ENCODE data around the gene HPS1.

The HPS1 gene

DNA sequence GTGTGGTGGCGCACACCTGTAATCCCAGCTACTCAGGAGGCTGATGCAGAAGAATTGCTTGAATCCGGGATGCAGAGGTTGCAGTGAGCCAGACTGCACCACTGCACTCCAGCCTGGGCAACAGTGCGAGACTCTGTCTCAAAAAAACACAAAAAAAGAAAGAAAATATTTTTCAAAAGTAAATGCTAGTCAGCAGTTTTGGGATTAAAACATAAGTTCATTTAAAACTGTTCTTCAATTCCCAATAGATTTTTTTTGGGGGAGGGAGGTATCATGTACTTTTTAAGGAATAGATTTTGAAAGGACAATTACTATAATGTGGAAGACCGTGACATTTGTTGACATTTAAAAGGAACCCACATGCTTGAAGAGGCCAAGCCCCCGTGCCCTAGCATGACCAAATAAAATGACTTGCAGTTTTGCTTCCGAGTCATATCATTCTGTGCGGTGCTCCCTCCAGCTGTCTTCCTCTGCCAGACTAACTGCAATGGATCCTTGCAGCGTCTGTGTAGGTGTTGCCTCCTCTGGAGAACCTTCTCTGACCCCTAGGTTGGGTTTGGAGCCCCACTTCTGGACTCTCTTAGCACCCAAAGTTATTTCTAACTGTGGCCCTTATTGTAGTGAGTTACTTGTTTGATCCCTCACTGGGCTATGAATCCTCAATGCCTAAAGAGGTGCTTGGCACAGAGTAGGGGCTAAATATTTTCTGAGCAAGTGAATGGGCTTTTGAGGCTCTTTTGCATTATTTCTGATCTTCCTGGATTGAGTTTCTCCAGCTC, 17.4 kb upstream of the HPS1 start:
- DNase-seq (ENCODE audit: low read depth in 2 of 2): no peak

DNA sequence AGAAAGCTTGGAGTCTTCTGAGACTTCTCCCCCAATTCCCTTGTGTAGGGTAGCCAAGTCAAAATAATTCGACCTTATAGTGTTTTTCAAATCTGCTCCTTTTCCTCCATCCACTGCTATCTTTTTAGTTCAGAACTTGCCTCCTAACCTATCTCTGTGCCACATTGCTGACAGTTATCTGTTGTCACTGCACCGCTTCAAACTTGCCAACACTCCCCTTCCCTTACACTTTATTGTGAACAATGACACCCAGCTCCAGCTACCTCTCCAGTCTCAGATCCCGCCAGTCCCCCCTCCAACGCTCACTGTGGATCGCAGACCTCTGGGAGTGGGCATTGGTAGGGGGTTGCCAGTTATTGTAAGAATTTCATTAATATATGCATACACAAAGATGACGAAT, 16.3 kb upstream of the HPS1 start:
- no peak for DNase-seq (ENCODE audit: low read depth in 2 of 2)

DNA sequence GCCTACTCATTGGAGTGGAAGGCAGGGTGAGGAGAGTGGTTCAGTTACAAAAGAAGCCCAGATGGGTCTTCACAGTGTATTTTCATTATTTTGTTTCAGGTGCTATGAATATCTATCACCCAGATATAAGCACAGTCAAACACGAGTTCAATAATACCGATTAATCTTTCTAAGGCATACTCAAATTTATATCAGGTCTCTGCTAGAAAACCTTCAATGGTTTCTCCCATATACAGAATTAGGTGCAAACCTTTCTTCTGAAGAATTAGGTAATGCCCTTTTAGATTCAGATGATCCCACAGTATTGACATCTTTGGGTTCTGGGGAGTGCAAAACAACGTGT, 14.7 kb upstream of the HPS1 start:
- no peak for DNase-seq (ENCODE audit: low read depth in 2 of 2)

DNA sequence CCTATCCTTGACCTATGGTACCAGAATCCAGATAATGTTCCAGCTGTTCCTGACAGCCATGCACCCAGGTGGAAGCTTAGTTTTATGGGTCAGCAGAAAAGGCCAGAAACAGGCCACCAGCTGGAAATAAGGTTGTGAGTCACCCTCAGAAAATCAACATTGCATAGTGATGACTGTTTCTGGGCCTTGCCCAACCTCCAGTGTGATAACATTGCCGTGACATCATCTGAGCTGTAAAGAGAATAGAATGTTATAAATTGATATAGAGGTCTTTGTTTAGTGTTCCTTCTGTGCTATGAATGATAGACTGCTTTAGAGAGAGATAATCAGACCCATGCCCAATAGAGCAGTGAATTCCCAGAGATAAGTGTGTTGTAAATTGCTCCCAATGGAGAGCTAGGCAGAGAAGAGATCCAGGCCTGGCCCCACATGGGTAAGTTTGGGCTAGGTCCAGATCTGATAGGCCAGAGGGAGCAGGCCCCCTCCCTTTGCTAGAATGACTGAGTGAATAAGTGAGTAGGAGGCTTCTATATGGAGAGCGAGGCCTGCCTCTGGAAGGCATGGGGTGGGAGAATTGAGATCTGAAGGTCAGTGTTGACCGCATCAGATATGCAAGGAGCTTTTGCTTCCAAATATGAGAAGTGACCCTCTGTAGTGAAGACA, 14.2 kb upstream of the HPS1 start:
- no peak for DNase-seq (ENCODE audit: low read depth in 2 of 2)

DNA sequence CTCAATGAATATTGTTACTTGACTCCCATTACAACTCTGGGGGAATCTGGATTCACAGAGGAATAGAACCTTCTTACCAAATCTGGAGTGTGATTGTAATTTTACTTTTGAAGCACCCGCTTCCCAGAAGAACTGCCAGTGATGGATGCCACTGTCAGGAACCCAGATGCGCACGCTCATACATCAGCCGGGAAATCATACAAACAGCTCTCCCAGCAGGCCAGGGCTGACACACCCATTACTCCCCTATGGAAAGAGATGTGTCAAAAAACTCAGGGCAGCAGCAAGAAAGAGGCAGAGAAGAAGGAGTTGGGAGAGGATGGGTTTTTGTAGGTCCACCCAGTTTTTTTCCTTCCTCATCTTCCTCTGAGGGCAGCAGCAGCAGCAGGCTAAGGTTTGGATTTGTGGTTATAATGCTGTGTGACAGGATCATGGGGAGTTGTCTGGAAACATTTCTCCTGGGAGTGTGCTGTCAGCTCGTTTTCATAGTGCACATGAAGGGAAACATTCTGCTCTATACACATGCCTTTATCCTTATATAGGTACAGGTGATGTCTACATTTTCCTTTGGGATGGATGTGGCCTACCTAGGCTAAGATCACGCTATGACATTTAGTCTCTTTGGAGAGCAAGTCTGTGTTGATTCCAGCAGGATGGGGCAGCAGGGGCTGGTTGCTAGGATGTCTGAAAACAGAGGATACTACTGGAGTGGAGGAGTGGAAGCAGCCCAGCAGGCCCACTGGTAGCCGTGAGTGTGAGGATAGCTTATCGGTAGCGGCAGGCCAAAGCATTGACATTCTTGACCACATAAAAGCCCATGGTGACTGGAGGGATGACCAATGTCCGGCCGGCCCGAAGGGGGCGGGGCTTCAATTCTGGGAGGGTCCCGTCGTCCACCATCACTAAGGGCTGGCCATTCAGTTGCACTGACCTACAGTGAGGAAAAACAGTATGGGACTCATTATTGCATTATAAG, 12.4 kb upstream of the HPS1 start:
- no peak for DNase-seq (ENCODE audit: low read depth in 2 of 2)

DNA sequence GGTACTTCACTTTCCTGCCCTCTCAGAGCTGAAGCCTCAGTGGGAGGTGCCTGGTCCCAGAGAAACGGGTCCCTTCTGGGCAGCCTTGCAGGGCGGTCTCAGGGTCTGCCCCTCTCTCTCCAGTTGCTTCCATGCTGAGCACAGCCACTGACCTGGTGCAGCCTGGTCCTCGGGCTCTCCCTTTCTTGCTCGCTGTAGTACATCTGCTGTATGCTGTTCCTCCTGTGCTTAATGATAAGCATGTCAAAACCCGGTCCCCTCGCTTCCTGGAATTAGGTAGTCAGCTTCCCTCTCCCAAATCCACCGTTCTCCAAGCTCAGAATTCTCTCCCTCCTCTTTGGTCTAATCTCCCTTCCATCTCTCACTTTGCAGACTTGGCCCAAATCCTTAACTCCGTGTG, 11.0 kb upstream of the HPS1 start:
- no peak for DNase-seq (ENCODE audit: low read depth in 2 of 2)

DNA sequence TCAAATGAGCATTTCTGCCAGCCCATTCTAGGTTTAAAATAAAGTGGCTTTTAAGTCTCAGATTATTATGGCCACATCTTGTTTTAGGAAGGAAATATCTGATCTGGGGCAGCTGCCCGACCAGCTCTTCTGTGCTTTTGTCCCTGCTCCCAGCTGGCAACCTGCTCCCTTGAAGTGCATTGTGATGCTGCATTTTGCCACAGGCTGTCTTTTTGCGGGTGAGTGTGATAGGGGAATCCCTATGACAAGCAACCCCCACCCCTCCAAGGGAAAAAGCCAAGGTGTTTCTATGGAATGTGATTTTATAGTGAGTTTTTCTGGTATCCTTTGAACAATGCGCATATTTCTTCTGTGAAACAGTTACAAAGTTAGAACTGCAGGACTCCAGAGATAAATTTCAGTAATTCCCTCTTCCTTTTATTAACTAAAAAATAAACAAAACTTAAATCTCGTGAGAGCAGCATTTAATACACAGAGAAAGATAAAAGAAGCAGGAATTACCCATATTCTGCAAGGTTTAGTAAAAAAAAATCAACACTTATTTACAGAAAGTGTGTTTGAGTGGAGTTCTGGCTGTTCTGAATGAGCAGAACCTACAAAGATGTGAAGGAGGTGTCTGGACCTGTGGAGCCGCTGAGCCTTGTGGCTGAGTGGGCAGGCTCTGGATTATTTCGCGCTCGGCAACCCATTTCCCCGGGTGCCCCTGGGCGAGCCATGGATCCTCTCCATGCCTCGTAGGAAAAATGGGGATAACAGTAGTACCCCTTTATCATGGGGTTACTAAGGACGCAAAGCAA, 10.1 kb upstream of the HPS1 start:
- DNase-seq (ENCODE audit: low read depth in 2 of 2): no peak

DNA sequence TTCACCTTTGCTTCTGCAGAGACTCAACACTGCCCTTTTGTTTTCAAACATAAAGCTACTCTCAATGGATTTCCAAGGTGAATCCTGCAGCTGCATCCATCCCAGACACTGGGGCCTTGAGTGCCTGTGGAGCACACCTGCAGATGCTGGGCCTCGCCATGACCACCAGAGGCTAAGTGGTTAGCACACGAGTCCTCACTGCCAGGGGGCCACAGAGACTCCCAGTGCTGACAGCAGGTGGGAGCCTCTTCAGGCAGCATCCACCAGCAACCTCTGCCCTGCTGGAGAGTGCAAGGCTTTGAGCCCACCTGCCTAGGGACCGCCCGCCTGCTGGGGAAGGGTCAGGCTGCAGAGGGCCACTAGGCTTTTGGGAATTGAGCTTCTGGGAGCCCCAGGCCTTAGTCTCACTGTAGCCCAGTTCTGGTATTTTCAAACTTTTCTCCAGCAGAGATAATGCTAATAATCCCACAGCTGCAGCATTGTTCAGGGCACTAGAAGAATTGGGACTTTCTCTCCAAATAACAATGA, 9.4 kb upstream of the HPS1 start:
- DNase-seq (ENCODE audit: low read depth in 2 of 2): no peak

DNA sequence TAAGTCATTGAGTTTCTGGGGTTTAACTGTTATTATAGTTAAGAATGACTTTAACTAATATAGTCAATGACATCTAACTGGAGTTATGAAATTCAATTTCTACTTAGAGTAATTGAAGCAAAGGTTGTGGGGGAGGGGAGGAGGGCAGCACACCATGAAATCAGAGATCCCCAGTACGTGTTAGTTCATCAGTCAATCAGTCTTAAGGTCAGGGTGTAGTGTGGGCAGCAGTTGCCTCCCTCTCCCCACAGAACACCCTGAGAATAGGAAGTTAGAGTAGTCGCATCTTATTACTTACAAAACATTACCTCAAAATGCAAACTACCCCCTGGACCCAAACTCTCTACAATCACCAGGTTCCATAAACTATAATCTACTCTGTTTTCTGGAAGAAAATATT, 7.0 kb upstream of the HPS1 start:
- no peak for DNase-seq (ENCODE audit: low read depth in 2 of 2)

DNA sequence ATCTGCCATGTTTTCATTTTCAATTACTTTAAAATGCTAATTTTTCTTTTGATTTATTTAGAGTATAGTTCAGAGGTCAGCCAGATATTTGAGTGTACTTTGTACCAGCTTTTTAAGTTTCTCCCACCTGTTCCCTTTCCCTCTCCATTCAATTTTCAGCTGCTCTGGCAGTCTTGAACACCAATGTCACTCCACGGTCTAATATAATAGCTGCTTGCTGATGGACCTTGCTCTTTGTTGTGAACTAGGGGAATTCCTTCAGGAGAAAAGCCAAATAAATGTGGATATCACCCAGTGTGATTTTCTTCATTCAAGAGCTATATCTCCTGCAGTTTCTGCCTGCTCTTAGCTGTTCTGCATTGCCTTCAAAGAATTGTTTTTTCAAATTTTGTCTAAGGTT, 3.9 kb upstream of the HPS1 start:
- no peak for DNase-seq (ENCODE audit: low read depth in 2 of 2)

DNA sequence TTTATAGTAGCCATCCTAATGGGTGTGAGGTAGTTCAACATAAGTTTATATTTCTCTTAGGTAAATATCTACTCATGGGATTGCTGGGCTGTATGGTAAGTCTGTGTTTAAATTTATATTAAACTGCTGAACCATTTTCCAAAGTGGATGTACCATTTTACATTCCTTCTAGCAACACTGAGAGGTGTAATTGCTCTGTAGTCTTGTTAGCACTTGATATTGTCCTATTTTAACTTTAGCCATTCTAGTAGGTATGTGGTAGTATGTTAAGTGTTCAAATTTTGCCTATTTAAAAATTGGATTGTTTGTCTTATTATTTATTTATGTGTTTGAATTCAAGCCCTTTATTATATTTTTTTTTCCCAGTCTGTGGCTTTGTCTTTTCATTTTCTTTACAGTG, 2.6 kb upstream of the HPS1 start:
- DNase-seq (ENCODE audit: low read depth in 2 of 2): no peak

DNA sequence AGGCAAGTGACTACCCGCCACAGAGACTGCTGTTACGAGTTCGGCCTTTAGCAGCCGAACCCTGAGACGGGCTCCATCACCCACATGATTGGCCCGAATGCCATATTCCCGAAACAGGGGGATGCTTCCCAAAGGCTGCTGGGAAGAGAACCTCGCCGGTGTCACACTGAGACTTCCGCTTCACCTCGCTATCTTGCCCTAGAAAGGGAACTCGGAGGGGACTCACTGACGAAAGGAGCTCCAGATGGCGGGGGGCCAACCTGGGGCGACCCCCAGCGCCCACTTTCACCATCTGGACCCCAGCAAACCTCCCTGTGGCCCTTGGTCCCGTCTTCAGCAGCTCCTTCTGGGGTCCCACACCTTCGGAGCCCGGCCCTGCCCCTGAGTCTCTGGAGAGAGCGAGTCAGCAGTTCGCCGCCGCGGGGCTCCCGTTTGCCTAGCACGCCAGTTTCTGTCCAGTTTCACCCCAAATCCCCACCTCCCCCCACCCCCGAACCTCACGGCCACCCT, 529 bp downstream of the HPS1 start:
- peak; percentile 14 to 26 for DNase-seq (ENCODE audit: low read depth in 2 of 2)

DNA sequence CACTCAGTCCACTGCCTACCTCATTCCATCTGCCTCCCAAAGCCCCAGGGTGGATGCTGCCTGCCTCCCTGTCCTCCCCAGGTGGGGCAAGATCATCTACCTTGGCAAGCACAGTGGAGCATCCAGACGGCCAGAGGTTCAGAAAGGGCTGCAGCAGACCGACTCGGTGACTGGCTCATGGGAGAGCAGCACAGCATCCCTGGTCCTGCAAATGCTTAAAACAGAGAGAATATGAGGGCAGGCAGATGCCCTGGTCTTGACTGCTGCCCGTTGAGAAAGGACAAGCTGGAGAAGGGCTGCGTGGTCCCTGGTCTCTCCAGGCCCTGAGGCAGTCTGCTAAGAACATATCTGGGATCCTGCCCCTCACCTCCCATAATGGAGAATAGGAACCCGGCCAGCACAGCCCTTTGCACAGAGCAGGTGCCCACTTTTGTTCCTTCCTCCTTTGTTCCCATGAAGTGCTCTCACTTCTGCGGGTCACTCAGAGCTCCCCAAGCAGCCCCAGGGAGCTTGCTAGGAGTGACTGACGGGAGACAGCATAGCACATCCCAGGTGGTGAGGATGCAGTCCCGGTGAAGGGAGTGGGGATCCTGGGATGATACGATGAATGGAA, 1.4 kb downstream of the HPS1 start:
- no peak for DNase-seq (ENCODE audit: low read depth in 2 of 2)

DNA sequence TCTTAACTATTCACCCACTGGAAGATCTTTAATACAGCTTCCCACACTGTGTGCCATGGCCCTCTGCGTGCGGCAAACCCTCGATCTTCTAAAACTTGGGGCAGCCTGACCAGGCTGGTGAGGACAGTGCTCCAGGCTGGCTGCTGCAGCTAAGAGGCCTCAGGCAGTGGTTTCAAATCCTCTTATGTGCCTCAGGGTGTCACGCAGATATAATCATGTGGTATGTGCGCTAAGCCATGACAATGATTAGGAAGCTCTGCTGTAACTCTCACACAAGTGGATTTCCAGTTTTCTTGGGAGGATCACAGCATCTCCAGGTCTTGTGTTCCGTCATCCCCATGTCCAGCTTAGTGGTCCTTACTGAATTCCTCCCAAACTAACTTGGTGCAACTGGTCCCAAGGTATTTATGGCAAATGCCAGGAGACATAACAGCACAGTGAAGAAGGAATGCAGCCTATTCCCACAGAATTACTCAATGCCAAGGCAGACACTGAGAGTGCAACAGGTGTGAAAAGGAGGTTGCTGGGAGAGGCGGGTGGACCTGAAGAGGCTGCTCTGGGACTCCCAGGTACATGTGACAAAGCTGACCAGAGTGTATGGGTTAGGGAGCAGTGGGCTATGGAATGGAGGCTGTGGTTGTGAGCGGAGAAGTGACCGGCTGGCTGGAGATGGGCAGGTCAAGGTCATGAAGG, 2.3 kb downstream of the HPS1 start:
- DNase-seq (ENCODE audit: low read depth in 2 of 2): no peak

DNA sequence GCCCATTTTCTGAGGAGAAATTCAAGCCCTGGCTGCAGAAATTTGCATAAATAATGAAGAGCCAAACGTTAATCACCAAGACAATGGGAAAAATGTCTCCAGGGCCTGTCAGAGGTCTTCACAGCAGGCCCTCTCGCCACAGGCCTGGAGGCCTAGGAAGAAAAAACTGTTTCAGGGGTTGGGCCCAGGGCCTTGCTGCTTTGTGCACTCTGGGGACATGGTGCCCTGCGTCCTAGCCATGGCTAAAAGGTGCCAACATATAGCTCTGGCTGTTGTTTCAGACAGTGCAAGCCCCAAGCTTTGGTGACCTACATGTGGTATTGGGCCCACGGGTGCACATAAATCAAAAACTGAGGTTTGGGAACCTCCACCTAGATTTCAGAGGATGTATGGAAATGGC, 8.0 kb downstream of the HPS1 start:
- no peak for DNase-seq (ENCODE audit: low read depth in 2 of 2)

DNA sequence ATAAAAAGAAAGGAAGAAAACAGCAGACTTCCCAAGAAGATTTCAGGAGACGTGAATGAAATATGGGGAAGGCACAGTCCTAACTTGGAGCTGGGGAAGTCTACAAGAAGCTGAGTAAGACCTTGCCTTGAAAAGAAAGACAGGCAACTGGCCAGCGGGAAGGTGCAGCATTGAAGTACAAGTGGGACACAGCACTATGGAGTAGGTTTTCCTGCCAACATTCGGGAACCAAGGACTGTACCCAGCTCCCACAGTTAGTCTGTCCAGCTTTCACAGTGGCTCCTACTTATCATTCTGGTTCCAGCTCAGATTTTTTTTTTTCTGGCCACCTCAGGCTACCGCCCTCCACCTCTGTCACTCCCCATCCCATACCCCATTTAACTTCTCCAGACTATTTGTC, 10.0 kb downstream of the HPS1 start:
- no peak for DNase-seq (ENCODE audit: low read depth in 2 of 2)

DNA sequence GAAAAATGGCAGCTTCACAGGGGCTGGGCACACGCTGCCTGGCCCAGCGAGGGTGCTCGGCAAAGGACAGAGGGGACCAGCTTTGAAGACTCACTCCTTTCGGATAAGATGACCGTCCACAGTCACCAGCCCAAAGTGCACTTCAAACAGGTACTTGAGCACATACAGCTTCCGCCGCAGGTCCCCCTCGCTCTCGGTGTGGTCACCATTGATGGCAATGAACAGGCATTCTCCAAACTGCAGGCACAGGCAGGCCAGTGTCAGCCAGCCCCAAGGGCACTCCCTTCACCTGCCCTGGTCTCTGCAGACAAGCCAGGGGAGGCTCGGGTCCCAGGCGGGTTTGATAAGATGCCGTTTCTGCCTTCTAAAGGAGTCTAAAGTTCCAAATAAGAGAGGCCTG, 11.6 kb downstream of the HPS1 start:
- no peak for DNase-seq (ENCODE audit: low read depth in 2 of 2)

DNA sequence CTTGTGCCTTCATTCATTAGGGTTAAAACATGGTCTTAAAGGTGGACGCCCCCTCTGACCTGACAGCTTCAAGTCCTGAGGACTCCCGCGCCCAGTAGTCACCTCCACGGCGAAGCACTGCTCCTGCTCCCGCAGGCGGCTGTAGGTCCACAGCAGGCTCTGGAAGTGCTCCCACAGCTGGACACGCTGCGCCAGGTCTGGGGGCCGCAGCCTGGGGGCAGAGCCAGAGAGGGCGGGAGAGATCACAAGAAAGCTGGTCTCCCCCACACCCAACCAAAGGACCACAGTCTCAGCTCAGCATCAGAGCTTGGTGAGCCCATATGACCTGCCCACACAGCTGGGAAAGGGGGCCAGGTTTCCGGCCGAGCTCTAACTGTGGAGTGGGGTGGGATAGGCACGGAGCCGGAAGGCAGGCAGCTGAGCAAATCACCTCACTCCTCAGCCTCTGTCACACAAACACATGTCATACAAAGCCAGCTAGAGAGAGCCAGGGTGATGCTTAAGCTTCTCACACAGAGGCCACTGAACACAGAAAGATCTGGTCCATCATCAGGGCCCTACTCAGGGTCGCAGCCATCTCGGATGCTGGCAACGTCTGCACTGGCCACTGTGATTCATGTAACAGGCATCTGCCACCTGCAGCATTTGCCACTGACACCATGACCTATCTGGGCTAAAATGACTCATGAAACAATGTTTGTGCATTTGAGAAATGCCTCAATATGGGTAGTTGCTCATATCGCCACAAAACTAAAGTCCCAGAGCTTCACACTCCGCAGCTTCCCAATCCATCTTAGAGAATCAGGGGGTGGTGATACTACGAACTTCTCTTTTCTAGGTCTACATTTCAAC, 12.6 kb downstream of the HPS1 start:
- DNase-seq (ENCODE audit: low read depth in 2 of 2): no peak

DNA sequence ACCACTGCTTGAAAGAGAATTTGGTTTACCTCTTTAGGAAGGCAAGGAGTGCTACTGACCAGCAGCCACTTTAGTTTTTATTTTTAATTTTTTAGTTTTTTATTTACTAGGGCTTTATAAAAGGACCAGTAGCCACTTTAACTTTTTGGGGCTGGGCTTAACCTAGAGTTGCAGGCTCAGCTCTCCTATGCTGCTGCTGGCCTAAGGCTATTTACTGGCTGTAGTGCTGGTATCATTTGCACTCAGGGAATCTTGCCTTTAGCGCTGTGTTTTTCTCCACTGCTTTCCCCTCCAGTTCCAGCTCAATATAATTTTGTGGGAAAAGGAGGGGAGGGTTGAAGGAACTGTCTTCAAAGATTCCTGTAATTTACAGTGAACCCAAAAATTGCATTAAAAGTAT, 13.4 kb downstream of the HPS1 start:
- no peak for DNase-seq (ENCODE audit: low read depth in 2 of 2)
